Activated T-cell treated with anti-CD3 and anti-CD28 coated beads, Interleukin-2, amount 50 U/mL, for 1 hour (primary cell): ENCODE data around the gene TCIRG1.

ENCODE experiments used
- DNase-seq: peaks from one replicate; pipeline ENCODE4 v3.0.0-alpha.2; 2020

Gene TCIRG1

DNA sequence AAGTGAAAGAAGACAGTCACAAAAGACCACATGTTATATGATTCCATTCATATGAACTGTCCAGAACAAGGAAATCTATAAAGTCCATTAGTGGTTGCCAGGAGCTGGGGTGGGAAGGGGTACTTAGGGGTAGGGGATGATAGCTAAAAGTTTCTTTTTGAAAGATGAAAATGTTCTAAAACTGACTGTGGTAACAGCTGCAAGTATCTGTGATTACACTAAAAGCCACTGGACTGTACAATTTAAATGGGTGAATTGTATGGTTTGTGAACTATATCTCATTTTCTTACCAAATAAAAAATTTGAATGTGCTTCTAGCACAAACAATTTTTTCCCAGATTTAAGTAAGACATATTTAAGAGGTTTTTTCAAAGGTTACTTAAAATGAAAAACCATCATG, 60.2 kb downstream of the TCIRG1 start:
- DNase-seq = no peak

DNA sequence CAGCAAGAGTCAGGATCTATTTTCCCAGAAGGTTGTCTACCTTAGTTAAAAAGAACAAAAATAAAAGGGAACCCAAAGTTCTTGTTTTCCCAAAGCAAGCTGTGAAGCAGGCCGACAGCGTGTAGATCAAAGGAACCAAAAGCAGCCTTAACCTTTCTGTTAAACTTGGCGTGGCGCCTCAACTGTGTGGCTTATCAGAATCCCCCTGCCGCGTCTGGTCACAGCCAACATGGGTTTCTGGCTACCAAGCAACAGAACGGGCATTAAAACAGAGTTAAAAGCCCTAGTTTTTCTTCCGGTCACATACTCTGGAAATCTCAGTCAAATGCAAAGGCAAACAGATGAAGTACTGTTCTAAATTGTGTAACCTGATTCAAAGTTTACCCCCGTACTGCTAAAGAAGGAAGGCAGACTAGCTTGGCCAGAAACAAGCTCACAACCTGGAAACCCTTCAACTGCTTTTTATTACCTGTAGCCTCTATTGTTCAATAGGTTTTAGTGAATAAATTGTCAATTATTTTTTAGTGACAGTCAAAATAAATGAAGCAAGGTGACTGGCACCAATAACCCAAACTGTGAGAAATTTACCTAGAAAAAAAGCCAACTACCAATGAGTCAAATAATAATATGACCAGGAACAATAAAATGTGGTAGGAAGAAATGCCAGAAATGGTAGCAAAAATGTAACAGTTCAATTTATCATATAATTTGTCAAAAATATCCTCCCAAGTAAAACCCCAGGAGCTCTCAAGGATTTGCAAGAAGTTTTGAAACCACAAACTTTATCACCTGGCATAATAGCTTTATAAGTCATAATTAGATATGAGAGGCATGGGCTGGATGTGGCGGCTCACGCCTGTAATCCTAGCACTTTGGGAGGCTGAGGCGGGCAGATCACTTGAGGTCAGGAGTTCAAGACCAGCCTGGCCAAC, 60.9 kb downstream of the TCIRG1 start:
- DNase-seq = peak; percentile 36
